GM18519 (cell line): ENCODE results near the gene WDR5.

Source experiments
- ATAC-seq: cut with Tn5 transposase; IDR thresholded peaks from one replicate; pipeline ENCODE4 v1.9.1; 2021; ENCODE audit warnings: mild to moderate bottlenecking, moderate library complexity; ENCODE audit not compliant: unreplicated experiment, low FRiP score

The WDR5 gene

DNA sequence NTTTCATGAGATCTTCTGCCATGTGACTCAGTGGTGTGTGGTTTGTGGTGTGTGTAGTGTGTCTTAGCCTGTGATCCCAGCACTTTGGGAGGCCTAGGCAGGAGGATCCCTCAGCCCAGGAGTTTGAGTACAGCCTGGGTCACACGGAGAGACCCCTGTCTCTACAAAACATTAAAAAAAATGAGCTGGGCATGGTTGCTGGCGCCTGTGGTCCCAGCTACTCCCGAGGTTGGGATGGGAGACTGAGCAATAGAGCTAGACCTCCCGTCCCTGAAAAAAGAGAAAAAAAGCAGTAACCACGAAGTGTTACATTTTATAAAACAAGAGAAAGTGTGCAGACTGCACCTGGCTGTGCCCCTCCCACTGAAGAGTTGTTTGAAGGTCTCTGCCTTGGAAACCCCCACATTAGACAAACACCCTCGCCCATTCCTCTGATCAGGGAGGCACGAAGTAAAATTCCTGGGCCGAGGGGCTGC, 49.7 kb downstream of the WDR5 start:
- ATAC-seq: no peak

DNA sequence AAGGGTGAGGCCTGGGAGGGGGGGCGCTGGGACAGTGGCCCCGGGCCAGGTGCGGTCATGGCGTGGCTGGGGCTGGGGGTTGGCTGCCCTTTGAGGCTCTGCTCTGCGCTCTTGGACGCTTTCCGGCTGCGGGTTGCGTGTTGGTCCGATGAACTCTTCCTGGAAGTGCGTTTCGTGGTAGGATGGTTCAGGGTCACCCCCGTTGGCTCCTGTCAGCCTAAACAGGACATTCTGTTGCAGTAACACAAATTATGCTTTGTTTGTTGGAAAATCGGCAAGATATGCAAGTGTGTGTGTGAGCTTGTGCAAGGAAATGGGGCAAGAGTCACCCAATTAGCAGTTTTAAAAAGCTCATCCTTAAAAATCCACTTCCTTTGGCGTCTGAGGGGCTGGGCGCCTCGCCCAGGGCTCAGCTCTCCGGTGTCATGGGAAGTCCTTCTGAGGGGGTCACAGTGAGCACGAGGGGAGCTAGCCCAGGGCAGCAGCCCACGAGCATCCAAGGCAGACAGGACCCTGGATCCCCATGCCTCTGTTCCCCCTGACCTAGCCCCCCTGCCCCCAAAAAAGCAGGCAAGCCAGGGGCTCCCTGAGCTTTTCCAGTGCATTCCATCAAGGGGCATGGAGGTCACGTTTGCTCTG, 50.7 kb downstream of the WDR5 start:
- no peak for ATAC-seq

DNA sequence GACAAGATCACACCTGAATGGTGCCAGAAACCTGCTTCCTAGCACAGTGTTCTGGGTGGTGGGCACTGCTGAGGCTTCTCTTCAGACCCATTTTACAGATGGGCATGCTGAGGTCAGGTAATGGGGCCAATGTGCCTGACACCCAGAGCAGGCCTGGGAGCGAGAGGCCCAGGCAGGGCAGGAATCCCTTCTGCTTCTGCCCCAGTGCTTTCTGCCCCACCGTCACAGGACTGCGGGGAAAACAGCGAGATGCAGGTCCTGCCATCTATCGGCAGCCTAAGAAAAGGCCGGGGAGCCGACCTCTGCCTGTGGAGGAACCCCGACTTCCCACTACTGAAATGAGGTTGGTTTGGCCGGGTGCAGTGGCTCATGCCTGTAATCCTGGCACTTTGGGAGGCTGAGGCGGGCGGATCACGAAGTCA, 51.2 kb downstream of the WDR5 start:
- no peak for ATAC-seq

DNA sequence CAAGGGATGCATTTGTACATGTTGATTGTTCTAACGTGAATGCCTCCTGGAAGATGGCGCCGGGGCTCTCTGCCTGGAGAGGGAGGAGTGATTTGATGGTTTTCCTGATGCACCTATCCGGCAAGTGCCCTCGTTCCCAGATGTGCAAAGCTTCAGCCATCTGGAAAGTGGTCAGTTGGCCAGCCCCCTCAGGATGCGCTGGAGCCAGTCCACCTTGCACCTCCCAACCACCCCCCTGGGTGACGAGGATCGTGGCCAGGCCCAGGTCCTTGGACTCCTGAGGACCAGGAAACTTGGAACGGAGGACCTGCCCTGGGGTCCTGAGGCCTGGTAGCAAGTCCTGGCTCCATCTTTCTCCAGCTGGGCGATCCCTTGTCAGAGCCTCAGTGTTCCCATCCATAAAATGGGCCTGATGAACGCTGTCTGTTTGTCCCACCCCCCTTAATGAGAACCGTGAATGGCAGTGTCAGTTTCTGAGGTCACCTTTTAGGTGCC, 52.1 kb downstream of the WDR5 start:
- no peak for ATAC-seq

DNA sequence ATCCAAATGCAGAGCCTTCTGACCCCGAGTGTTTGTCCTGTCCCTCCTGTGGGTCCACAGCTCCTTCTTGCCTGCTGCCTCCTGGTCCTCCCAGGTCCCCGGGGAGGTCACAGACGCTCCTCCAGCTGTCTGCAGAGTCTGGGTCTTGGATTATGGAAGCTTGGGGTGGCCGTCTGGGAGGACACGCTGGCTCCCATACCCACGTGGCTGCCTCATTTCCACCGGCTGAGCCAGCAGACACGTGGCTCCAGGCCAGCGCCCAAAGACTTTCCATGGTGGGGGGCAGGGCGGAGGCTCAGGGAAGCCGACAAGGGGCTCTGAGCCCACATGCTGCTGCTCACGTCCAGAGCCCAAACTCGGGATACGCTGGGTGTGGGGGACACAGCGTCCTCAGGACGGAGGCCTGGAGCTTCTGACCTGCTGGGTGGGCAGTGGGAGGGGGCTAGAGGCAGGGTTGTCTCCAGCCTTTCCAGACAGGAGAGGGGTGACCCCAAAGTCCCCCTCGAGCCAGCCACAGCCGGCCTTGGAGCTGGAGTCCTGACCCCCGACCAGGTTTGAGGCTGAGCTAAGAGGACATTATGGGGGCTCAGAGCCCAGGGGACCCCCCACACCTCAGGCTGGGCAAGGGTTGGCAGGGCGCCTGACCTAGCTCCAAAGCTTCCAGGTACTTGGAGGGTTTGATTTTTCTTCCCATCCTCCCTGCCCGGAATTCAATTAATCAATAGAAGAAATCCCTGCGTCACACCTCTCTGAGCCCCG, 52.7 kb downstream of the WDR5 start:
- ATAC-seq: no peak

DNA sequence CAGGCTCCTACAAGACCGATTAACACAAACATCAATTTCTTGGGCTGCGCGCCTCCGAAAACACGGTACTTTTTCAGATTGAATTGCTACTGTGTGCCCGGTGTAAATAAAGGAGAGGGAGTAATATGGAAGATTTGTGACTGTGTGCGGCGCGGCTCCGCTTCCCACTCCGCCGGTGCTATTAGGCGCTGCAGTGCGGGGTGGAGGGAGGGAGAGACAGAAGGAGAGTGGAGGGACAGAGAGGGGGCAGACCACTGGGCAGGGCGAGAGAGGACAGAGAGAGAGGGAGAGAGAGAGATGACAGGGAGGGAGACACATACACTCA, 53.2 kb downstream of the WDR5 start:
- no peak for ATAC-seq

DNA sequence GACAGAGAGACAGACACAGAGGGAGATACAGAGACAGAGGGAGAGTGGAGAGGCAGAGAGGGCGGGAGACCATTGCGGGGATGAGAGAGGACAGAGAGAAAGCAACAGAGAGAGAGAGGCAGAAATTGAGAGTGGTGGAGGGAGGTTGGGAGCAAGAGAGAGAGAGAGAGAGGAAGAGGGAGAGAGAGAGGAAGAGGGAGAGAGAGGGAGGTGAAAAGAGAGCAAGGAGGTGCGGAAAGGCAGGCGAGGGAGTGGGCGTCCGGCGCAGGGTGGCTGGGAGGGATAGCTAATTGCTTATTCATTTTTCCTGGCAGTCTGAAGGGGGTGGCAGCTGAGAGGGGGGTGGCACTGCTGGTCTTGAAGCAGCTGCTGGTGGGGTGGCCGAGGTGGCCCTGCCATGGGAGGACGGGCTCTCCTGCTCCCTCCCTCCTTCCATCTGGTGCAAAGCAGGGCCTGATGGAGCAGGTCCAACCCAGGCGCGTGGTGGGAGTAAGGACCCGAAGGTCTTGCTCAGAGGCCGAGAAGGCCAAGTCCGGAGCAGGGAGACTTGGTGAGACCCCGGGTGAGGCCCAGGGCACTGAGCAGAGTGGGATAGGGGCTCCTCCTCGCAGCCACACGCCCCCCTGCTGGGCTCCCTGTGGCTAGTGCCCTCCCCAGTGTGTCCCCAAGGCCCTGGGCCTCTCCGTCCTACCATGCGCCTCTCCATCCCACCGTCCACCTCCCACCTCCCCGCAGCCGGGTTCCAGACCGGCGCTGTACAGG, 53.8 kb downstream of the WDR5 start:
- no peak for ATAC-seq

DNA sequence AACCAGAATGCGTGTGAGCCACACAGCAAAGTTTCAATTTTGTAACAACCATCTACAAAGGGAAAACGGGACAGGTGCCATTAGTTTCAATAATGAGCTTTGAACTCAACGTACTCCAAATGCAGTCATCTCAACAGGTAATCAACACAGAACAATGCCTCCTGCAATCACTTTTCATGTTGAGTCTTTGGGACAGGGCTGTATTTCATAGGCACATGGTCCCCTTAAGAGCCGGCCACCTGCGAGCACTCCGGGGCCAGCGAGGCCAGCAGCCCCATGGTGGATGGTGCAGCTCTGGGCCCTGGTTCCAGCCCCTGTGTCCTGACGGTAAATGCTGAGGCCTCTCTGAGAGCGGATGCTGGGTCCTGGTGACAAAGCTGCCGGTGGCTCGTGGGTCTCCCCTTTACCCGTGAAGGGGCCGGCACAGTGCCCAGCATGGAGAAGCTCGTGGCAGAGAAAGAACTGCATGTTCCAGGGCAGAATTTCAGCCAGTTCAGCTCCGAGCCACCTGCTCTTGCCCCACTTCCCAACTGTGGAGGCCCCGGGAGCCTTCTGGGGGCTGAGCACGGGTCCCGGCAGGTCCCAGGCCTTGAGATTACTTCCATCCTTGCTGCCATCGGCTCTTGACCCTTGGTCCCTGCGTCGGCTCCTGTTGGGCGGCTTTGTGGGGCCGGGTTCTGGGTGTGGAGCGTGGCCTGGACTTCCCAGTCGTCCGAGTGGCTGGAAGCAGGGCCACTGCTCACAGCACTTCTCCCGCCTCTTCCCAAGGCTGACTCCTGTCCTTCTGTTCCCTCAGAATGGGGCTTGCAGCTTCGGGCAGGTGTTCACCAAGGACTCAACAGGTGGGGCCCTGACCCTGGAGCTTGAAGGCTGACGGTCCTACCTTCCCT, 54.6 kb downstream of the WDR5 start:
- no peak for ATAC-seq

DNA sequence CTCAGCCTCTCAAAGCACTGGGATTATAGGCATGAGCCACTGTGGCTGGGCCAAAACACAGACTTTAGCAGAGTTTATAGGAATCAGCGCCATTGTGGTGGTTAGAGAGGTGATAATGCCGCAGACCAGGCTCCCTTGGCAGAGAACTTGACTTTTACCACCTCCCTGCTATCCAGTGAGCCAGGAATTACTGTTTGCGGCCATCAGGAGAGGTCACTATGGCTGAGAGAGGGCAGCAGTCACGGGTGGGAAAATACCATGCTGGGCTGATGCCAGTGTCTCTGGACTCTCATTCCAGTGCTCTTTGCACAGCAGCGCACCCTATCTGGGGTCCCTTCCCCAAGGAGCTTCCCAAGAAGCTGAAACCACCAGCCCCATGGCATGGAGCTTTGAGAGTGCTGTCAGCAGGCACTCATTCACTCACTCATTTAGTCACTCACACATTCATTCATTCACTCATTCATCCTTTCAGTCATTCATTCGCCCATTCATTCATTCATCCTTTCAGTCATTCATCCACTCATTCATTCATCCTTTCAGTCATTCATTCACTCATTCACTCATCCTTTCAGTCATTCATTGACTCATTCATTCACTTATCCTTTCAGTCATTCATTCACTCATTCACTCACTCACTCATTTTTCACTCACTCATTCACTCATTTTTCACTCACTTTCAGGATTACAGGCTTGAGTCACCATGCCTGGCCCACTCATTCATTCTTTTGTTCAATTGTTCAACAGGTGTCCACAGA, 55.8 kb downstream of the WDR5 start:
- ATAC-seq: no peak

DNA sequence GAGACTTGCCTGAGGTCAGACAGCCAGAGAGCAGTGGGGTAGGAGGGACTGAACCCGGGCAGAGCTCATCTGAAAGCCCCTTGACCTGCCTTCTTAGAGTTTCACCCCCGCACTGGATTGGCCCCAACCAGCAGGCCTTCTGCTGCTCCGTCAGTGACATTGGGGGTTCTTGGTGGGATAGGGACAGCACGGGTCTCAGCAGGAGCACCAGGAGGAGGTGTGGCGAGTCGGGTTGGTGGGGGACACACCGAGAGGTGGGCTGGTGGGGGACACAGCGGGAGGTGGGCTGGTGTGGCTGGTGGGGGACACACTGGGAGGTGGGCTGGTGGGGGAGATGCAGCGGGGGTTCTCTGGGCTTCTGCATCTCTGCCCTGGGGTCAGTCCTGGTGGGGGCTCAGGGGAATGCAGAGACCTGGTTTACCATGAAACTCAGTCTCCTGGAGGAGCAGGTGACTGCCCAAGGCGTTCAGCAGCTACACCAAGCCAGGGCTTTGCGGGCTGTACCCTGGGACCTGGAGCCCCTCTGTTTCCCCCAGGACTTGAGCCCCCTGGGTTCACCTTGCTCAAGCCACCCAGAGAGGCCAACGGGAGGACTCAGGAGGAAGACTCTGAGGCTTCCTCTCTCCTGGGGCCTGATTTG, 56.5 kb downstream of the WDR5 start:
- ATAC-seq: no peak

DNA sequence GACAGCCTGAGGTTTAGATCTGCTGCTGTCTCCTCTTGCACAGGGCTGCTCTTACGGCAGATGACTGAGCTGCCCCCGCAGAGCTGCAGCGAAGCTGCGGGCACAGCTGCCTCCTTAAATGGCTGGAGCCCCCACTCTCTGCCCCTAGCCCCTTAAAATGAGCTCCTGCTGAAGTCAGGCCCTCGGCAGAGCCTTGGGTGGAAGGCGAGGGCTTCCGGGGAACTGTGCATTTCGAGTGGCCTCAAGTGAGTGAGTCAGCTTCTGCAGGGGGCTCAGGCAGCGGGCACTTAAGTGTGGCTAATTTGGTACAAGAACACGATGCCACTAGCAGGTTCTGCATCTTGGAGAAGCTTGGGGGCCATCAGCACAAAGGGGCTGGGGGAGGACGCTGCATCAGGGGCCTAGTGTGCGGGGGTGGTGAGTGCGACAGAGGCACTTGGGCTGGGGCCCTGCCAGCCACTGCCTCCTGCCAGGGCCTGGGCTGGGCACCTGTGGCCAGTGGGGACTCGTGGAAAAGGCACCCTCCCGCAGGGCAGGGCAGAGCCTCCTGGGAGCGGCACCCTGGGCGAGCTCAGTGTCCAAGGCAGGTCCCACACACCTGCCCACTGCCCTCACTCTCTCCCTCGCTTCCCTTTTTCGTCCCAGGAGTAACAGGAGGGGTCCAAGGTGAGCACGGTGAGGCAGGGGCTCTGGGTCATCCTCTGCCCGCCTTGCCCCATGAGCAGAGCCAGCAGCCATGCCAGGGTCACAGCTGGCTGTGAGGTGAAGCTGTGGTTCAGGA, 57.3 kb downstream of the WDR5 start:
- no peak for ATAC-seq

DNA sequence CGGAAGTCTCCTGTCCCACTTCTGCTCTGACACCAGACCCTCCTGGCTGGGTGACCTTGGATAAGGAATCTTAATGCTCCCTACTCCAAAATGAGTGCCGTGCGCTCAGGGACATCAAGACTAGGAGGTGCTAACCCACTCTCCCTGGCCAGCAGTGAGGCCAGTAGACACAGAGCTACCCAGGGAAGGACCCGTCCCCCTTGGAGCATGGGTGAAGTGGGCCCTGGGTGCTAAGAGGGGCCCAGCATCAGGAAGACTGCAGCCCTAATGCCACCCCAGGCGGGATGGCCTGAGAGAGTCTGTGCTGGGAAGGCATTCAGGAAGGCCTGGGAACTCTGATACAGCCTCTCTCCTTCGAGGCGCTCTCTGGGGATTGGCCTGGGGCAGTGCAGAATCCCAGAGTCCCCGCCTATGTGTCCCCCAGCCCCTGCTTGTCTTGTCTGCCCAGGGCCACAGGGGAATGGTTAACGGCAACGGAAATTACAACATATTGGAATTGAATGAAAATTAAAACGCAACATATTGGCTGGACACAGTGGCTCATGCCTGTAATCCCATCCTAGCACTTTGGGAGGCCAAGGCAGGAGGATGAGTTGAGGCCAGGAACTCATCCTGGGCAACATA, 58.1 kb downstream of the WDR5 start:
- ATAC-seq: no peak

DNA sequence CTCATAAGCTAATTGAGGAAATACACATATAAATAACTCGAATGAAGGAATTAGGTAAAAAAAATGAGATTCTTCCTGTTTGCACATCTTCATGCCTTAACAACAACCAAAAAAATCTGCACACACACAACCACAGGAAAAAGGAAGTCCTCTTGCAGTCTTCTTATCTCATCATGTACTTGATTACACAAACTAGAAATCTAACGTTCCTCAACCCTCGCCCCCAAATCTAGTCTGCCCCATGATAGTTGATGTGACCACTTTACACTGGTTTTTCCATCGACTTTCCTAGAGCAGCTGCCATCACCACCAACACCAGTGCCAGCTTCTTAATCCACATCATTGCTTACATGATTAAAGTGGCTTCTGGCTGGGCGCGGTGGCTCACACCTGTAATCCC, 59.7 kb downstream of the WDR5 start:
- ATAC-seq: no peak

DNA sequence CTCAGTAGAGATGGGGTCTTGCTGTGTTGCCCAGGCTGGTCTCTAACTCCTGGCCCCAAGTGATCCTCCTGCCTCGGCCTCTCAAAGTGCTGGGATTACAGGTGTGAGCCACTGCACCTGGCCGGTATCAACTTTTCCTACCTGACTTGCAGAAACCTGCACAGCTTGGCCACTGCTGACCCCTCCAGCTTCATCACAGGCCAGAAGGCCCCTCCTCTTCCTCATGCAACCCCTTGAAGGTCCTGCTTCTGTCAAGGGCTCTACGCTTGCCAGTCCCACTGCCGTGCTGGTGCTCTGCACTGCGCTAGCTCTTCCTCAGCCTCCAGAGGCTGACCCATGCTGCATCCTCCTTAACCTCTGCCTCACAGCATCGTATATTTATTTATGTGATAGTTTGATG, 61.0 kb downstream of the WDR5 start:
- ATAC-seq: no peak

DNA sequence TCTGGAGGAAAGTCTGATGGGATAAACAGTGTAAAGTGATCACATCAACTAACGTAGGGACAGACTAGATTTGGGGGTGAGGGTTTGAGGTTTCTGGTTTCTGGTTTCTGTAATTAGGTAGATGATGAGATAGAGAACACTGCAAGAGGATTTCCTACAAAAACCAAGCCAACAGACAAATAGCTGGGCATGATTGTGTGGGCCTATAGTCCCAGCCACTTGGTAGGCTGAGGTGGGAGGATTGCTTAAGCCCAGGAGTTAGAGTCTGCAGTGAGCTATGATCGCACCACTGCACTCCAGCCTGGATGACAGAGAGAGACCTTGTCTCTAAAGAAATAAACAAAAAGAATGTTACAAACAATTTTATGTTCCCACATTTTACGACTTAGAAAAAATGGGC, 62.9 kb downstream of the WDR5 start:
- ATAC-seq: no peak

DNA sequence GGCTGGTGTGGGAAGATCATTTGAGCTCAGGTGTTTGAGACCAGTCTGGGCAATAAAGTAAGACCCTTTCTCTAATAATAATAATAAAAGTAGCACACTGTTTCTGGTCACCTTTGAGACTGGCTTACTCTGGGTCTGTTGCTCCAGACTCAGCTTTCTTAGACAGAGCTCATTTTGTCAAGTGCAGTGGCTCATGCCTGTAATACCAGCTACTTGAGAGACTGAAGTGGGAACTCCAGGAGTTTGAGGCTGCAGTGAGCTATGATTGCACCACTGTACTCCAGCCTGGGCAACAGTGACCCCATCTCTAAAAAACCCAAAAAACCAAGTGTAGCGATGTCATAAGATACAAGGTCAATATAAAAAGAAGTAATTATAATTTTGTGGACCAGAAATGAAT, 64.8 kb downstream of the WDR5 start:
- ATAC-seq: no peak

DNA sequence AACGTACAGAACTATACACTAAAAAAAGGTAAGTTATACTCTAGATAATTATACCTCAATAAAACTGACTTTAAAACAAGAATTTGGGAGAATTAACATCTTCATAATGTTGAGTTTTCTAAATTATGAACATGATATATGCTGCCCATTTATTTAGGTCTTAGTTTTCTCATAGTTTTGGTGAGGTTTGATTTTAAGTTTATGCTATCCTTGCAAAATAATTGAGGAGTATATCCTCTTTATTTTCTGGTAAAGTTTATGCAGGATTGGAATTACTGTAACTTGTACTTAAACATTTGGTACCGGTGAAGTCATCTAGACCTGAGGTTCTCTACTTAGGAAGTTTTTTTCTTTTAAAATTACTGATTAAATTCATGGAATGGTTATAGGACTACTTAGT, 67.3 kb downstream of the WDR5 start:
- ATAC-seq: no peak

DNA sequence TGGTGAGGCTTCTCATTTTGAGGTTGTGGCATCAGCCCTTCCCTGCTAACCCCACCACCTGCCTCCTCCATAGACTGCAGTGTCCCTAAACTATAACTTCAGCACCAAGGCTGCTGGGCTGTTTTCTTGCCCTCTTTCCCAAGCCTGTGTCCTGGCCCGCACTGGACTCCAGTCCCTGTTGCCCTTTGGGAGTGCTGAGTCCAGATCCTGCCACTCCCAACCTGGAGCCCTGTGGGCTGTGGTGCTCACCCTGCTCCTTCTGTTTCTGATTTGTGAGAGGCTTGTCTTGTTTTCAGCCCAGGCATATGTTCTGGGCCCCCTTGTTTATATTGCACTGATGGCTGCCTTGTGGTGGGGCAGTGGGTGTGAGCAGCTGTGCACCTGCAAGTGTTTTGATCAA, 68.2 kb downstream of the WDR5 start:
- ATAC-seq: no peak
